ENCODE results near the gene IFT74.

Gene IFT74

GRCh38 chr9:26946753-26947727 lies 9.2 kb upstream of the IFT74 start, which contains the start of gene PLAA (continued):
- TF ChIP-seq ZNF26 (tag by site-specific recombination; IDR thresholded peaks at IDR 0.05) (no peak), KLF10 (tag by site-specific recombination; IDR thresholded peaks at IDR 0.05) (no peak; the same call in 1 of the 2 replicates), PATZ1 (tag by site-specific recombination; IDR thresholded peaks at IDR 0.05) (0 out of 2 replicates have a peak, but pooled peaks have one; percentile 21), ZNF292 (tag by site-specific recombination; IDR thresholded peaks at IDR 0.05; ENCODE audit: borderline replicate concordance, low read depth) (no peak), ZNF521 (tag by site-specific recombination; IDR thresholded peaks at IDR 0.05) (no peak), ZNF791 (tag by site-specific recombination; IDR thresholded peaks at IDR 0.05) (no peak), MYNN (tag by site-specific recombination; IDR thresholded peaks at IDR 0.05; ENCODE audit: borderline replicate concordance) (no peak), ZBTB11 (tag by site-specific recombination; conservative IDR thresholded peaks at IDR 0.05; ENCODE audit: low read depth) (peak; percentile 93), ZNF175 (tag by site-specific recombination; IDR thresholded peaks at IDR 0.05) (no peak), ZNF600 (tag by site-specific recombination; IDR thresholded peaks at IDR 0.05) (peak; percentile 97), PRDM10 (tag by site-specific recombination; IDR thresholded peaks at IDR 0.05) (peak; percentile 42), ZNF10 (tag by site-specific recombination; IDR thresholded peaks at IDR 0.05) (no peak), ZNF501 (tag by site-specific recombination; IDR thresholded peaks at IDR 0.05) (peak; percentile 82), ZNF529 (tag by site-specific recombination; IDR thresholded peaks at IDR 0.05; ENCODE audit: insufficient replicate concordance) (no peak), ELK4 (IDR thresholded peaks at IDR 0.05; ENCODE audit: borderline replicate concordance, low read depth, low read length) (no peak; the same call in 1 of the 2 replicates), PRDM1 (tag by site-specific recombination; IDR thresholded peaks at IDR 0.05) (no peak), INSM2 (tag by site-specific recombination; IDR thresholded peaks at IDR 0.05) (no peak), TCF7L2 (IDR thresholded peaks at IDR 0.05; ENCODE audit: borderline replicate concordance, low read depth, low read length) (no peak), ZNF639 (tag by site-specific recombination; IDR thresholded peaks at IDR 0.05) (no peak), ZNF112 (tag by site-specific recombination; IDR thresholded peaks at IDR 0.05) (no peak), ZNF621 (tag by site-specific recombination; IDR thresholded peaks at IDR 0.05) (no peak), KLF9 (tag by site-specific recombination; IDR thresholded peaks at IDR 0.05; ENCODE audit: low read depth) (peak; percentile 29; the same call in 1 of the 2 replicates), ZEB2 (tag by site-specific recombination; IDR thresholded peaks at IDR 0.05) (peak; percentile 73)

Measured in HEK293 (cell line).